Measurements from ENCODE around the gene CFAP46. TPM values are rescaled to one million over a fixed set of nuclear protein-coding genes. Genes with fewer than 3 reads are reported as not detected.
"Not testable (repeated sequence)": the region's sequence is repeated elsewhere in the genome, so short reads cannot be mapped to it uniquely, and the experiment has no call there.

The CFAP46 gene
- total RNA-seq, 1 donor from 2014 or later, result 5.2 TPM

DNA sequence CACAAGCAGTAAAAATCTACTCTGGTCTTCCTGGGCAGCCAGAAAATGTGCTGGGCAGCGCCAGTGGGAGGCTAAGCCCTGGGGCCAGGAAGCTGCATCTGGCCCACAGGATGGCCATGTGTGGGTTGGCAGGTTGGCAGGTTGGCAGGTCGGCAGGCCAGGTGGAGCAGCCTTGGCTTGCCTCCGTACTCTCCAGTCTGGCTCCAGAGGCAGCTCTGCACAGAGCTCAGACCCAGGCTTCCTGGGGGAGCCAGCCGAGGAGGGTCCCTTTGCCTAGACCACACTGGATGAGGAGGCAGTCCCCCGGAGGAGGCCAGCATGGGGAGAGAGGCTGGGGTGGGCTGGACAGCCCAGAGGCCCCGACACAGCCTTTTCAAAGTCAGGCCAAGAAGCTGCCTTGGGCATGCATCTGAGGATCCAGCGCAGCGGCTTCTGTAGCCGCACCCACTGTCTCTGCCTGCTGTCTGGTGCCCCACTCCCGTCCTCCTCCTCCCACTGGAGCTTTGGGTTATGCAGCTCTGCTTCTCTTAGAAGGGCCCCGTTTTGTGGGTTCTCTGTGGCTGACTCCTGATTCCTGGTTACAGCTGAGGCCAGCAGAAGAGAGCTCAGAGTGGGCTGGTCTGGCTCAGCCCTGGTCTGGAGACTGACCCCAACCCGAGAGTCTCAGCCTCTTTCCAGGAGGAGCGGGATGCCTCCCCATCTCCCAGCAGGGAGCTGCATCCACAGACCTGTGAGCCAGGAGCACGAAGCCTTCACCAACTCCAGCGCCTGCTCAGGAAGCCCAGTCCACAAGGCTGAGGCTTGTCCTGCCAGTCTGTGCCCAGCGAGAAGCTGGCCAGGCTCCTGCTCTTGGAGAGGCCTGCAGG is 44.6 kb downstream of the CFAP46 start:
- peak; percentile 7 for DNase-seq
- TF ChIP-seq, protein P1, sequence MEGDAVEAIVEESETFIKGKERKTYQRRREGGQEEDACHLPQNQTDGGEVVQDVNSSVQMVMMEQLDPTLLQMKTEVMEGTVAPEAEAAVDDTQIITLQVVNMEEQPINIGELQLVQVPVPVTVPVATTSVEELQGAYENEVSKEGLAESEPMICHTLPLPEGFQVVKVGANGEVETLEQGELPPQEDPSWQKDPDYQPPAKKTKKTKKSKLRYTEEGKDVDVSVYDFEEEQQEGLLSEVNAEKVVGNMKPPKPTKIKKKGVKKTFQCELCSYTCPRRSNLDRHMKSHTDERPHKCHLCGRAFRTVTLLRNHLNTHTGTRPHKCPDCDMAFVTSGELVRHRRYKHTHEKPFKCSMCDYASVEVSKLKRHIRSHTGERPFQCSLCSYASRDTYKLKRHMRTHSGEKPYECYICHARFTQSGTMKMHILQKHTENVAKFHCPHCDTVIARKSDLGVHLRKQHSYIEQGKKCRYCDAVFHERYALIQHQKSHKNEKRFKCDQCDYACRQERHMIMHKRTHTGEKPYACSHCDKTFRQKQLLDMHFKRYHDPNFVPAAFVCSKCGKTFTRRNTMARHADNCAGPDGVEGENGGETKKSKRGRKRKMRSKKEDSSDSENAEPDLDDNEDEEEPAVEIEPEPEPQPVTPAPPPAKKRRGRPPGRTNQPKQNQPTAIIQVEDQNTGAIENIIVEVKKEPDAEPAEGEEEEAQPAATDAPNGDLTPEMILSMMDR (IDR thresholded peaks at IDR 0.05; ENCODE audit: partially characterized antibody, unreplicated experiment), result no peak
- H3K36me3 Mint-ChIP-seq (ENCODE audit: unreplicated experiment), result peaks cover 17% of the 10 kb centered on the region
- no peak overlapping the region for H3K27ac Mint-ChIP-seq (ENCODE audit: unreplicated experiment)
- no peak overlapping the region for H3K4me3 Mint-ChIP-seq (ENCODE audit: unreplicated experiment)
- H3K9me3 Mint-ChIP-seq (ENCODE audit: unreplicated experiment), result peaks cover 10% of the 10 kb centered on the region
- peaks cover 4% of the 10 kb centered on the region for H3K4me1 Mint-ChIP-seq (ENCODE audit: low read depth, unreplicated experiment)
- H3K27me3 Mint-ChIP-seq (ENCODE audit: unreplicated experiment), result peaks cover 2% of the 10 kb centered on the region

DNA sequence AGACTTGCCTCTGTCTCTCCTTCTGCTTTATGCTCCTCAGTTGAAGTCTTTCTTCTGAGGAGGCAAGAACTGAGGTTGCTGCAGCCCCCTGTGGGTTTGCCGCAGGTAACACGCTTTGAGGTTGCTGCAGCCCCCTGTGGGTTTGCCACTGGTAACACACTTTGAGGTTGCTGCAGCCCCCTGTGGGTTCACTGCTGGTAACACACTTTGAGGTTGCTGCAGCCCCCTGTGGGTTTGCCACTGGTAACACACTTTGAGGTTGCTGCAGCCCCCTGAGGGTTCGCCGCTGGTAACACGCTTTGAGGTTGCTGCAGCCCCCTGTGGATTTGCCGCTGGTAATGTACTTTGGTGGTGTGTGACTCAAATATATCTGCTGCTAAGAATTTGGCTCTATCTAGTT is 48.6 kb downstream of the CFAP46 start:
- Mint-ChIP-seq H3K9me3 (ENCODE audit: unreplicated experiment) (peaks cover 12% of the 10 kb centered on the region), H3K4me3 (ENCODE audit: unreplicated experiment) (peak overlapping the region; percentile 18), H3K27me3 (ENCODE audit: unreplicated experiment) (peaks cover 14% of the 10 kb centered on the region)
- H3K4me1 Mint-ChIP-seq (ENCODE audit: low read depth, unreplicated experiment); H3K27ac Mint-ChIP-seq (ENCODE audit: unreplicated experiment); H3K36me3 Mint-ChIP-seq (ENCODE audit: unreplicated experiment); DNase-seq: not testable (repeated sequence)
- TF ChIP-seq, protein P1 (IDR thresholded peaks at IDR 0.05; ENCODE audit: partially characterized antibody, unreplicated experiment), result peak; percentile 66

DNA sequence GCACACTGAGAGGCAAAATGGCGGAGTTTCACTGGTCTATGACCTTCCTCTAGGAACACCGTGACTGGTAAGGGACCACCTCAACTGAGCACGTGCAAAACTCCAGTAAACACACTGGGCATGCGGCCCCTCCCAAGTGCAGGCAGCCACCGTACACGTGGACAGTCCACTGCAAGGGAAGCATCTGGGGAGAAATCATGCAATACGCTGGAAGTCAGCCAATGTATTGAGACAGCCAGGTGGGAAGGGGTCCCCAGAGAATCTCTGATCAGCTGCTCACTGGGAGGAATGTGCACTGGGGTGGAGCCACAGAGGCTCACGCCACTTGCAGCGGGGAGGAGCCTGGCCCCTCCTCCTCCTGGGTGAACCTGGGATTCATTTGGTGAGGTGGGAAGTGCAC is 49.3 kb downstream of the CFAP46 start:
- Mint-ChIP-seq H3K4me1 (ENCODE audit: low read depth, unreplicated experiment) (peaks cover 9% of the 10 kb centered on the region), H3K9me3 (ENCODE audit: unreplicated experiment) (peaks cover 12% of the 10 kb centered on the region), H3K27ac (ENCODE audit: unreplicated experiment) (no peak overlapping the region), H3K36me3 (ENCODE audit: unreplicated experiment) (no peaks in the 10 kb centered on the region), H3K27me3 (ENCODE audit: unreplicated experiment) (peaks cover 14% of the 10 kb centered on the region), H3K4me3 (ENCODE audit: unreplicated experiment) (no peak overlapping the region)
- TF ChIP-seq, protein P1 (IDR thresholded peaks at IDR 0.05; ENCODE audit: partially characterized antibody, unreplicated experiment), result no peak
- peak; percentile 45 for DNase-seq

DNA sequence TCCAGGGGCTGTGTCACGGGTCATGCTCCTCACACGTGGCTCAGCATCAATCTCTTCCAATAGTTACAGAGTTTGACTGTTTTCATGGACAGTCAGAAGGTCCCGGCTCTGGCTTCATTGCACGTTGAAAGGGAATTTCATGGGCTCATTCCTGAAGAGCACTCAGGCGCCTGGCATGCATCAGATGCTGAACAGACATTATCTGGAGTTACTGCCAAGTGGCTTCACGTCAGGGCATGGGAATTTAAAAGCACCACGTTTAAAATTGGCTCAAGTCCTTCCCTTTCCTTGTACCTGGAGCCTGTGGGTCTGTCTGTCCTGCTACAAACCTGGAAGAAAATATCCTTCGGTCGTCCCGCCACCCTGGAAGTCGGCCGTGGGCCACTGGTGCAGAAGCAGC is 50.4 kb downstream of the CFAP46 start:
- DNase-seq, result no peak

More for the DNA sequence above, 50.4 kb downstream of the CFAP46 start:
- Mint-ChIP-seq H3K4me3 (ENCODE audit: unreplicated experiment) (no peak overlapping the region), H3K27me3 (ENCODE audit: unreplicated experiment) (peaks cover 14% of the 10 kb centered on the region), H3K36me3 (ENCODE audit: unreplicated experiment) (no peaks in the 10 kb centered on the region), H3K4me1 (ENCODE audit: low read depth, unreplicated experiment) (peaks cover 9% of the 10 kb centered on the region), H3K9me3 (ENCODE audit: unreplicated experiment) (peaks cover 9% of the 10 kb centered on the region), H3K27ac (ENCODE audit: unreplicated experiment) (no peak overlapping the region)
- TF ChIP-seq, protein P1 (IDR thresholded peaks at IDR 0.05; ENCODE audit: partially characterized antibody, unreplicated experiment), result no peak

Measured in glutamatergic neuron (in vitro differentiated cells).